Fibroblast of skin of right biceps (primary cell): ENCODE results near the gene PLA2G4D.
A peak's percentile ranks its signal among the peaks of the same experiment; 100 is the strongest.

Experiments
- DNase-seq: peaks from one replicate; pipeline ENCODE4 v3.0.0-alpha.2; 2013

PLA2G4D gene, protein sequence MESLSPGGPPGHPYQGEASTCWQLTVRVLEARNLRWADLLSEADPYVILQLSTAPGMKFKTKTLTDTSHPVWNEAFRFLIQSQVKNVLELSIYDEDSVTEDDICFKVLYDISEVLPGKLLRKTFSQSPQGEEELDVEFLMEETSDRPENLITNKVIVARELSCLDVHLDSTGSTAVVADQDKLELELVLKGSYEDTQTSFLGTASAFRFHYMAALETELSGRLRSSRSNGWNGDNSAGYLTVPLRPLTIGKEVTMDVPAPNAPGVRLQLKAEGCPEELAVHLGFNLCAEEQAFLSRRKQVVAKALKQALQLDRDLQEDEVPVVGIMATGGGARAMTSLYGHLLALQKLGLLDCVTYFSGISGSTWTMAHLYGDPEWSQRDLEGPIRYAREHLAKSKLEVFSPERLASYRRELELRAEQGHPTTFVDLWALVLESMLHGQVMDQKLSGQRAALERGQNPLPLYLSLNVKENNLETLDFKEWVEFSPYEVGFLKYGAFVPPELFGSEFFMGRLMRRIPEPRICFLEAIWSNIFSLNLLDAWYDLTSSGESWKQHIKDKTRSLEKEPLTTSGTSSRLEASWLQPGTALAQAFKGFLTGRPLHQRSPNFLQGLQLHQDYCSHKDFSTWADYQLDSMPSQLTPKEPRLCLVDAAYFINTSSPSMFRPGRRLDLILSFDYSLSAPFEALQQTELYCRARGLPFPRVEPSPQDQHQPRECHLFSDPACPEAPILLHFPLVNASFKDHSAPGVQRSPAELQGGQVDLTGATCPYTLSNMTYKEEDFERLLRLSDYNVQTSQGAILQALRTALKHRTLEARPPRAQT

DNA sequence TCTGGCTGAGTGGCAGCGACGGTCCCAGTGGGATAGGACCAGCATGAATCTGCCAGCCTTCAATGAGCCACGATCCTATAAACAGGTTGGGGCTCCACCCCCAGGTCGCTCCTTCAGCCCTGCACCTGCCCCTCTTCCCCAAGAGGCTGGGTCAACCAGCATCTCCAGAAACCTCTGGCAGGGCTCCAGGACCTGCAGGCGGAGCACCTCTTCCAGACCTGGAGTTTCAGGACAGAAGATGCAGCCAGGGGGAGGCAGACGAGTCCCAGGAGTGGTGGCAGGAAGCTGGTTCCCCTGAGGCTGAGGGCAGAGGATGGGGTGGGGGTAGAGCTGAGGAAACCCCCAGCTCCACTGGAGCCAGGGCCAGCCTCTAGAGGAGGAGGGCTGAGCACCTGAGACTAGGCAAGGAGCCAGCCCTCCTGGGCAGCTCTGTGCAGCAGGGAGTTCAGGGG lies at the start of gene PLA2G4D:
TSS of gene PLA2G4D (minus strand) at position 51 of the 452 bp plus-strand sequence. CDS start 103 bp downstream, outside the sequence.
- no peak for DNase-seq

- DNase-seq: no peak
These were observed 49.0 kb upstream of the PLA2G4D start for GRCh38 chr15:42143356-42143755.

GRCh38 chr15:42141795-42142667 lies 47.7 kb upstream of the PLA2G4D start:
- no peak for DNase-seq

DNA sequence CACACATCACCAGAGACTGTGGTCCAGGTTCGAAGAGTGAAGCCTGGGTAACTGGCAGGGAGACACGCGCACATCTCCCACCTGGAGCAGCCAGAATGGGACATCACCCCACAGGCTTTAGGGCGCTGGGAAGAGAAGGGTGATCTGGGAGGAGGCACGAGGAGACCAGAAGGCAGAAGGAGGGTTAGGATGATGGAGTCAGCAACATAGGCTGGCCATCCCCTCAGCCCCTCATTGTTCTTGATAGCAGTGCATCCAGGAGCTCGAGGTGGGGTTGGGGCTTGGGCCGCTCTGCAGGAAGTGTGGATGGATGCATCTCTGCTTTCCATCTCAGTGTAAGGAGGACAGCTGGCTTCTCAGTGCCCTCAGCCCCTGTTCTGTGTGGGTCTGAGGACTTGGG lies 46.9 kb upstream of the PLA2G4D start:
- no peak for DNase-seq

- no peak for DNase-seq
These were observed 46.2 kb upstream of the PLA2G4D start for GRCh38 chr15:42140383-42141070.

GRCh38 chr15:42139596-42139995 lies 45.2 kb upstream of the PLA2G4D start:
- DNase-seq: no peak

- no peak for DNase-seq
These were observed 44.6 kb upstream of the PLA2G4D start for GRCh38 chr15:42138968-42139386.

DNA sequence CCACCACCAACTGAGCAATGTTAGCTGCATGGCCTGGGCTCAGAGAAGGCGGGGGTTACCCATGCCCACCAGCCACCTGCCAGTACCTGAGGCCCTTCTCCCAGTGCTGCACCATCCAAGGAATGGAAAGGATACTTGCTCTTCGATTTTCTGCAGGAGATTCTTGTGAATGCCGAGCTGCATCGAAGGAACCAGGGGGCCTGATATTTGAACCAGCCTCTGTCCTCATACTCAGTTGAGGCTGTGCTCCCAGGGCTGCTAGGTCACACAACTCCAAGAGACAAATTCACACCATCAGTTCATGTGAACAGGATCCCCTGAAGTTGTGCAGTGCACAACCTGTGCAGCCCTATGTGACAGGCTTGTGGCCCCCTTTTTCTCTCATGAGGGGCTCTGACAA lies 44.0 kb upstream of the PLA2G4D start:
- no peak for DNase-seq

DNA sequence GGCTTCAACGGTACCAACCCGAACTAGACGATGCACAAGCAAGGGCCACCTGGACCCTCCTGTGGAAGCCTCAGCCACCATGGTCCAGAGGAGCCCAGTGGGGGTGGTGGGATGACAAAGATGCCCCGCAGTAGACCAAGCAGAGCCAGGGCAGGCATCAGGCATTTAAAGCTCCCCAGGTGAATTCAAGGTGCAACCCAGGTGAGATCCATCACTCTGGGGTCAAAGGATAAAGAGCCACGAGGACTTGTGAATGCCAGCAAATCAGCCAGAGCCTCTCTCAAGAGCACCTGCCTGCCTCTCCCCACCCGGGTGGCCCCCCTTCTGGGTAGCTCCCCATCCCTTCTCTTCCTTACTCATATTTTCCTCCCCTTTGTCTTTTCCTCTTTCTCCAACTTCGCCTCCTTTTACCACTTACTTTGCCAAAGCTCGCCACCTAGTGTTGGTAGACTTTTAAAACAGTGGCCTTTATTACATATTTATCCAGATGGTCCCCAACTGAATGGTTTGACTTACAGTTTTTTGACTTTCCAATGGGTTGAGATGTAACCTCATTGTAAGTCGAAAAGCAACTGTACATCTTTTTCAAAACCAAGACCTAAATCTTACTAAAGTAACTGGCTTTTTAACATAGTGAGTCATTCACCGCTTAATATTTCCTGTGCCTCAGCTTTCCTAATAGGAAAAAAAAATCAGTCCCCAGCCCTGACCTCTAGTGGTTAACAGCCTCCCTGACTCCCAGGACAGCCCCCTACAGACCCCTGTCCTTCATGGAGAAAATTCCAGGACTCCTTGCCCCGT lies 43.3 kb upstream of the PLA2G4D start:
- peak; percentile 57 for DNase-seq

DNA sequence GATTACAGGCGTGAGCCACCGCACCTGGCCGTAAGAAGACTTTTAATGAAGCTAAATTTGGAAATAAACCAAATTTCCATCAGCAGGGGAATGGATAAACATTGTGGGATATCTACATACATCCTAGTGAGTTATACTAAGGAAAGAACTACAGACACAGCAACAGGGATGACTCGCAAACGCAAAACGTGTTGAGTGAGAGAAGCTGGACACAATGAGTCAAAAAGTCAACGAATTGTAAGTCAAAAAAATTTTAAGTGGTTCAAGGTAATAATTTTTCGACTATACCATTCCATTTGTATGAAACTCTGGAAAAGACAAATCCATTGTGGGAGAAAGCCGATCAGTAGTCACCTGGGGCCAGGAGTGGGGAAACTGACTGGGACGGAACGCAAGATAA lies 42.2 kb upstream of the PLA2G4D start:
- DNase-seq: peak; percentile 36

DNA sequence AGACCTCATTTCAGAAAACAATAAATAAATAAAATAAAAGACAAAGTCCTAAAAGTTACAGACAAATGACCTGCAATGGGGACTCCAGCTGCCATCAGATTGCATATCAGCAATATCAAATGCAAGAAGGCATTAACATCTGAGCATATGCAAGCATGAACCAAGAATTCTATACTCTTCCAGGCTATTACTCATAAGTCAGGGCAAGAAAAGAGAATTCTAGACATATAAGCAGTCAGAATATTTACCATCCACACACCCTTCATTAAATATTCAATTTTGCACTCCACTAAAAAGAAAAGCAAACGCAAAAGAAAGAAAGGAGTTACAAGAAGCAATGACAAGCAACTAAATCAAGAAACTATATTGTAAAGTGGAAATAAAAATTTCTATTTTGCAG lies 41.0 kb upstream of the PLA2G4D start:
- DNase-seq: no peak

GRCh38 chr15:42134617-42135245 lies 40.4 kb upstream of the PLA2G4D start:
- no peak for DNase-seq

- peak; percentile 37 for DNase-seq
These were observed 39.6 kb upstream of the PLA2G4D start for GRCh38 chr15:42133886-42134502.

- no peak for DNase-seq
These were observed 39.0 kb upstream of the PLA2G4D start for GRCh38 chr15:42133356-42133755.

GRCh38 chr15:42131826-42132806 lies 37.8 kb upstream of the PLA2G4D start:
- DNase-seq: peak; percentile 12

GRCh38 chr15:42131006-42131405 lies 36.6 kb upstream of the PLA2G4D start:
- no peak for DNase-seq

GRCh38 chr15:42130246-42130986 lies 36.1 kb upstream of the PLA2G4D start:
- peak; percentile 7 for DNase-seq

- DNase-seq: peak; percentile 28
These were observed 35.0 kb upstream of the PLA2G4D start for GRCh38 chr15:42129364-42129763.
